H9 (cell line): Measurements from ENCODE around the gene CCR7. TPM values are rescaled to one million over a fixed set of nuclear protein-coding genes. Genes with fewer than 3 reads are reported as not detected.

ENCODE experiments used
- DNase-seq: peaks from one replicate; pipeline ENCODE4 v3.0.0-alpha.2; 2017
- H2AFZ ChIP-seq: one replicate; pipeline ENCODE4 v1.6.1; 2013; ENCODE audit warnings: mild to moderate bottlenecking, low read length, control low read depth, moderate library complexity
- H2AK5ac ChIP-seq: 2 replicates; pipeline ENCODE4 v1.6.1; 2013; ENCODE audit warnings: low read length, control low read depth, mixed read lengths; ENCODE audit not compliant: insufficient read length
- H2BK120ac ChIP-seq: one replicate; pipeline ENCODE4 v1.6.1; 2013; ENCODE audit warnings: low read depth, mild to moderate bottlenecking, low read length, control low read depth, inconsistent platforms; ENCODE audit not compliant: poor library complexity, severe bottlenecking
- H2BK12ac ChIP-seq: 2 replicates; pipeline ENCODE4 v1.6.1; 2013; ENCODE audit warnings: low read length, control low read depth, mixed read lengths, low read depth; ENCODE audit not compliant: insufficient read length
- H2BK15ac ChIP-seq: 2 replicates; pipeline ENCODE4 v1.6.1; 2013; ENCODE audit warnings: low read depth, low read length, control low read depth
- H2BK20ac ChIP-seq: one replicate; pipeline ENCODE4 v1.6.1; 2013; ENCODE audit warnings: low read depth, mild to moderate bottlenecking, low read length, control low read depth, inconsistent platforms; ENCODE audit not compliant: poor library complexity, severe bottlenecking
- H2BK5ac ChIP-seq: 2 replicates; pipeline ENCODE4 v1.6.1; 2013; ENCODE audit warnings: low read length, control low read depth, mixed read lengths; ENCODE audit not compliant: insufficient read length
- H3K14ac ChIP-seq: 2 replicates; pipeline ENCODE4 v1.6.1; 2013; ENCODE audit warnings: low read length, control low read depth; ENCODE audit not compliant: insufficient read depth
- H3K18ac ChIP-seq: 2 replicates; pipeline ENCODE4 v1.6.1; 2013; ENCODE audit warnings: low read depth, mild to moderate bottlenecking, mixed read lengths, low read length, control low read depth; ENCODE audit not compliant: insufficient read length
- H3K23ac ChIP-seq: 2 replicates; pipeline ENCODE4 v1.6.1; 2013; ENCODE audit warnings: low read length, control low read depth, mixed read lengths, low read depth; ENCODE audit not compliant: insufficient read length
- H3K23me2 ChIP-seq: 2 replicates; pipeline ENCODE4 v1.6.1; 2013; ENCODE audit warnings: low read depth, mild to moderate bottlenecking, mixed read lengths, low read length, control low read depth; ENCODE audit not compliant: insufficient read length, poor library complexity, severe bottlenecking
- H3K27ac ChIP-seq: 2 replicates; pipeline ENCODE4 v1.5.1; 2013; ENCODE audit warnings: low read length, control low read depth, mixed read lengths, low read depth; ENCODE audit not compliant: insufficient read length
- H3K27me3 ChIP-seq: 2 replicates; pipeline ENCODE4 v1.6.1; 2013; ENCODE audit warnings: low read length, control low read depth, inconsistent platforms; ENCODE audit not compliant: insufficient read depth
- H3K4ac ChIP-seq: 2 replicates; pipeline ENCODE4 v1.6.1; 2013; ENCODE audit warnings: low read depth, mild to moderate bottlenecking, control low read depth, inconsistent platforms, low read length, moderate library complexity
- H3K4me1 ChIP-seq: 2 replicates; pipeline ENCODE4 v1.6.1; 2013; ENCODE audit warnings: low read length, control low read depth, inconsistent platforms; ENCODE audit not compliant: insufficient read depth
- H3K4me2 ChIP-seq: 2 replicates; pipeline ENCODE4 v1.6.1; 2013; ENCODE audit warnings: low read length, control low read depth, mixed read lengths; ENCODE audit not compliant: insufficient read length, insufficient read depth
- H3K56ac ChIP-seq: 2 replicates; pipeline ENCODE4 v1.6.1; 2013; ENCODE audit warnings: low read depth, mild to moderate bottlenecking, mixed read lengths, low read length, control low read depth; ENCODE audit not compliant: insufficient read length
- H3K79me1 ChIP-seq: 2 replicates; pipeline ENCODE4 v1.6.1; 2013; ENCODE audit warnings: low read depth, mild to moderate bottlenecking, moderate library complexity, low read length, control low read depth, inconsistent platforms; ENCODE audit not compliant: insufficient read depth, poor library complexity, severe bottlenecking
- H3K79me2 ChIP-seq: 2 replicates; pipeline ENCODE4 v1.6.1; 2013; ENCODE audit warnings: low read length, control low read depth, inconsistent platforms; ENCODE audit not compliant: insufficient read depth
- H3K9ac ChIP-seq: 2 replicates; pipeline ENCODE4 v1.6.1; 2013; ENCODE audit warnings: low read length, control low read depth, mixed read lengths; ENCODE audit not compliant: insufficient read length; ENCODE audit errors: extremely low read depth
- H3K9me3 ChIP-seq: one replicate; pipeline ENCODE4 v1.6.1; 2013; ENCODE audit warnings: low read depth, low read length, inconsistent platforms; ENCODE audit not compliant: control insufficient read depth
- H3T11ph ChIP-seq: one replicate; pipeline ENCODE4 v1.6.1; 2013; ENCODE audit warnings: mild to moderate bottlenecking, low read length, control low read depth, inconsistent platforms
- H4K20me1 ChIP-seq: one replicate; pipeline ENCODE4 v1.6.1; 2013; ENCODE audit not compliant: control insufficient read depth, insufficient read length, insufficient read depth
- H4K5ac ChIP-seq: 2 replicates; pipeline ENCODE4 v1.6.1; 2013; ENCODE audit warnings: low read depth, mild to moderate bottlenecking, mixed read lengths, low read length, control low read depth; ENCODE audit not compliant: insufficient read length
- H4K8ac ChIP-seq: replicated peaks from 2 replicates; pipeline ENCODE4 v1.6.1; 2013; ENCODE audit warnings: low read length, control low read depth, mixed read lengths, low read depth; ENCODE audit not compliant: insufficient read length
- H4K91ac ChIP-seq: 2 replicates; pipeline ENCODE4 v1.6.1; 2013; ENCODE audit warnings: low read depth, mild to moderate bottlenecking, moderate library complexity, mixed read lengths, low read length, control low read depth; ENCODE audit not compliant: insufficient read length
- H3K27ac Mint-ChIP-seq, 3 experiments: 2 replicates in 2 of 3; 3 replicates in 1 of 3; pipeline ENCODE4 v1.8.0; 2020 to 2021; ENCODE audit warnings: mixed read lengths in 3 of 3, mild to moderate bottlenecking in 1 of 3, moderate library complexity in 1 of 3
- H3K27me3 Mint-ChIP-seq: 2 replicates; pipeline ENCODE4 v1.8.0; 2021; ENCODE audit warnings: low read depth, mild to moderate bottlenecking, moderate library complexity, mixed read lengths
- H3K36me3 Mint-ChIP-seq, 3 experiments: 2 replicates in 2 of 3; 3 replicates in 1 of 3; pipeline ENCODE4 v1.8.0; 2020 to 2021; ENCODE audit warnings: low read depth in 3 of 3, mixed read lengths in 3 of 3; ENCODE audit not compliant: insufficient read depth in 1 of 3
- H3K4me1 Mint-ChIP-seq, 2 experiments: 2 replicates each; pipeline ENCODE4 v1.8.0; 2020; ENCODE audit warnings: mixed read lengths in 2 of 2
- H3K4me3 Mint-ChIP-seq, 2 experiments: 2 replicates in 1 of 2; 3 replicates in 1 of 2; pipeline ENCODE4 v1.8.0; 2020 to 2021; ENCODE audit warnings: mild to moderate bottlenecking in 2 of 2, mixed read lengths in 2 of 2, moderate library complexity in 1 of 2
- H3K9me3 Mint-ChIP-seq, 2 experiments: 2 replicates in 1 of 2; 3 replicates in 1 of 2; pipeline ENCODE4 v1.8.0; 2020; ENCODE audit warnings: mild to moderate bottlenecking in 2 of 2, mixed read lengths in 2 of 2, moderate library complexity in 1 of 2
- CTCF ChIP-seq: fragments of 200-600 bp; sonication (generic); conservative IDR thresholded peaks from 3 replicates; pipeline ENCODE4 v1.8.0; 2021; ENCODE audit warnings: antibody characterized with exemption, mild to moderate bottlenecking
- WGBS: extraction: QIAGEN DNeasy Blood & Tissue Kit; methylation state at CpG from one replicate; pipeline ENCODE4 v1.1.7; 2013; ENCODE audit warnings: missing lambda C conversion rate, low lambda C conversion rate, mixed read lengths; ENCODE audit not compliant: insufficient read length; ENCODE audit errors: extremely low coverage; 5-methylcytosine and 5-hydroxymethylcytosine counted together
- total RNA-seq: library from RNA; stranded (reverse); gene quantifications from 2 replicates; pipeline ENCODE4 v1.2.1, GENCODE V29; 2021

Gene CCR7
- total RNA-seq, 1 experiment from 2014 or later: 0.31 TPM

GRCh38 chr17:40509626-40510327 is 55.5 kb downstream of the CCR7 start:
- H3K18ac ChIP-seq: no peak overlapping the region
- no peaks in the 10 kb centered on the region for H3K27me3 ChIP-seq
- no peak overlapping the region for H2BK15ac ChIP-seq
- no peak overlapping the region for H2BK120ac ChIP-seq
- Mint-ChIP-seq H3K27ac (peak overlapping the region in 2 of 3 experiments; percentile 68 to 86; a peak in 1 of 7 replicates), H3K36me3 (no peaks in the 10 kb centered on the region; a peak in 1 of 7 replicates), H3K9me3 (no peaks in the 10 kb centered on the region), H3K4me1 (peaks cover 25 to 26% of the 10 kb centered on the region in 2 experiments), H3K27me3 (peaks cover 12% of the 10 kb centered on the region), H3K4me3 (no peak overlapping the region)
- H3K4ac ChIP-seq: no peak overlapping the region
- H4K20me1 ChIP-seq: no peaks in the 10 kb centered on the region
- H2BK5ac ChIP-seq: no peak overlapping the region
- H3K79me1 ChIP-seq: no peaks in the 10 kb centered on the region
- no peak overlapping the region for H3K23ac ChIP-seq
- H2AK5ac ChIP-seq: no peak overlapping the region
- no peak for DNase-seq
- H3K4me2 ChIP-seq: no peak overlapping the region
- no peaks in the 10 kb centered on the region for H3K23me2 ChIP-seq
- no peak overlapping the region for H2BK12ac ChIP-seq
- H2BK20ac ChIP-seq: no peak overlapping the region
- H4K91ac ChIP-seq: no peak overlapping the region
- no peak for TF ChIP-seq CTCF
- no peak overlapping the region for H3T11ph ChIP-seq
- H3K27ac ChIP-seq: no peak overlapping the region
- WGBS: no CpG with 5 or more reads among the region's 10 CpGs
- H3K9ac ChIP-seq: no peak overlapping the region
- no peaks in the 10 kb centered on the region; the same call in 1 of the 2 replicates for H3K4me1 ChIP-seq
- H3K9me3 ChIP-seq: no peaks in the 10 kb centered on the region
- no peak overlapping the region for H4K5ac ChIP-seq
- no peak overlapping the region for H4K8ac ChIP-seq
- no peak overlapping the region for H3K56ac ChIP-seq
- H3K14ac ChIP-seq: no peak overlapping the region
- H2AFZ ChIP-seq: no peak overlapping the region
- H3K79me2 ChIP-seq: no peaks in the 10 kb centered on the region
